H1 (cell line): Measurements from ENCODE around the gene MAFF. TPM values are rescaled to one million over a fixed set of nuclear protein-coding genes. Genes with fewer than 3 reads are reported as not detected.

Experiments used
- BACH1 ChIP-seq: IDR thresholded peaks from 2 replicates; pipeline ENCODE4 v1.6.1; 2012; ENCODE audit warnings: low read length, improper control_type of control experiment
- CHD7 ChIP-seq: fragments of 300-600 bp; sonication (generic); IDR thresholded peaks from 2 replicates; pipeline ENCODE4 v1.7.1; 2012; ENCODE audit warnings: low read length, moderate library complexity, mild to moderate bottlenecking, inconsistent platforms; ENCODE audit not compliant: insufficient replicate concordance
- RXRA ChIP-seq: IDR thresholded peaks from 2 replicates; pipeline ENCODE4 v1.6.1; 2011; ENCODE audit warnings: low read depth, mild to moderate bottlenecking, low read length, moderate library complexity; ENCODE audit not compliant: insufficient read depth
- polyA plus RNA-seq, 7 experiments: library from polyadenylated mRNA; depleted of rRNA in 3 of 7; stranded (reverse) in 5 of 7; unstranded in 2 of 7; fragments of >200 nt in 5 of 7; fragments of 200-250 nt in 2 of 7; gene quantifications; 1 replicate in 5 of 7; 2 replicates in 1 of 7; 4 replicates in 1 of 7; pipeline versions ENCODE4 v1.2.1 to v1.2.3, GENCODE V29; 2011 to 2013; ENCODE audit warnings: missing spikeins in 2 of 7, mixed read lengths in 2 of 7
- total RNA-seq: library from RNA; stranded (reverse); fragmentation: NEBNext Ultra II Directional; extraction: Animal tissue kit (Norgen Biotek cat#: 25700); gene quantifications from 2 replicates; pipeline ENCODE4 v1.2.1, GENCODE V29; 2021

Gene MAFF
- total and polyA plus RNA-seq, 2 of the 8 experiments (the other 6 are each of a cell fraction or from before 2014, with no cell fraction given), result 1.5 to 6.3 TPM

GRCh38 chr22:38192475-38192863, 9.3 kb upstream of the MAFF start (continued):
- TF ChIP-seq CHD7 (no peak), BACH1 (no peak), RXRA (no peak)
